WTC11 (cell line): ENCODE data around the gene AQP1. TPM values are rescaled to one million over a fixed set of nuclear protein-coding genes. Genes with fewer than 3 reads are reported as not detected.

Experiments
- ATAC-seq: fragments of 200-7000 bp; cut with Tn5 transposase; 2 replicates; pipeline ENCODE4 v1.10.0; 2021; ENCODE audit warnings: mild to moderate bottlenecking, moderate library complexity
- CTCF ChIA-PET: fragments of 300-600 bp; sonication (Branson Sonifier 250); formaldehyde crosslinking; loops from one replicate; lab custom pipeline; 2021; ENCODE audit warnings: antibody characterized with exemption; lab: Charles Lee
- POLR2A ChIA-PET: fragments of 350-600 bp; sonication (Branson Sonifier 250); formaldehyde crosslinking; loops from one replicate; lab custom pipeline; 2021; ENCODE audit warnings: antibody characterized with exemption; lab: Charles Lee
- DNase-seq: peaks from one replicate; pipeline ENCODE4 v3.0.0; 2021; ENCODE audit warnings: low spot score
- H3K27ac Mint-ChIP-seq: 2 replicates; pipeline ENCODE4 v1.8.0; 2021; ENCODE audit warnings: mixed read lengths
- H3K27me3 Mint-ChIP-seq: 2 replicates; pipeline ENCODE4 v1.8.0; 2021; ENCODE audit warnings: low read depth, mild to moderate bottlenecking, moderate library complexity, mixed read lengths
- H3K36me3 Mint-ChIP-seq: 2 replicates; pipeline ENCODE4 v1.8.0; 2021; ENCODE audit warnings: mixed read lengths
- H3K4me1 Mint-ChIP-seq: 2 replicates; pipeline ENCODE4 v1.8.0; 2022; ENCODE audit warnings: mixed read lengths
- H3K4me3 Mint-ChIP-seq: 2 replicates; pipeline ENCODE4 v1.8.0; 2021; ENCODE audit warnings: mild to moderate bottlenecking, moderate library complexity, mixed read lengths
- H3K9me3 Mint-ChIP-seq: 2 replicates; pipeline ENCODE4 v1.8.0; 2021; ENCODE audit warnings: mixed read lengths
- CBFB ChIP-seq: sonication (generic); formaldehyde crosslinking; IDR thresholded peaks from 2 replicates; pipeline ENCODE4 v1.8.1; 2022; ENCODE audit warnings: mild to moderate bottlenecking, low read depth, missing genetic modification reagents
- CTCF ChIP-seq: fragments of 200-600 bp; IDR thresholded peaks from 2 replicates; pipeline ENCODE4 v1.8.0; 2022; ENCODE audit warnings: antibody characterized with exemption
- FOXP4 ChIP-seq: sonication (generic); formaldehyde crosslinking; IDR thresholded peaks from 2 replicates; pipeline ENCODE4 v1.8.0; 2022; ENCODE audit warnings: mild to moderate bottlenecking, missing genetic modification reagents
- KAT7 ChIP-seq: sonication (generic); formaldehyde crosslinking; IDR thresholded peaks from 2 replicates; pipeline ENCODE4 v1.8.1; 2023; ENCODE audit warnings: missing genetic modification reagents, mild to moderate bottlenecking, borderline replicate concordance
- MXD4 ChIP-seq: fragments of 250-450 bp; sonication (Bioruptor Pico); IDR thresholded peaks from 2 replicates; pipeline ENCODE4 v1.8.0; 2021; ENCODE audit warnings: mild to moderate bottlenecking, moderate library complexity, borderline replicate concordance
- NR2C2 ChIP-seq: sonication (generic); formaldehyde crosslinking; IDR thresholded peaks from 2 replicates; pipeline ENCODE4 v1.8.0; 2022; ENCODE audit warnings: mild to moderate bottlenecking, missing genetic modification reagents
- OVOL2 ChIP-seq: fragments of 250-450 bp; sonication (Bioruptor Pico); IDR thresholded peaks from 2 replicates; pipeline ENCODE4 v1.9.0; 2021; ENCODE audit warnings: mild to moderate bottlenecking, borderline replicate concordance
- PREB ChIP-seq: sonication (generic); formaldehyde crosslinking; IDR thresholded peaks from 2 replicates; pipeline ENCODE4 v1.8.1; 2022; ENCODE audit warnings: mild to moderate bottlenecking, missing genetic modification reagents, moderate library complexity, borderline replicate concordance
- SMAD3 ChIP-seq: sonication (generic); formaldehyde crosslinking; IDR thresholded peaks from 2 replicates; pipeline ENCODE4 v1.8.0; 2022; ENCODE audit warnings: missing genetic modification reagents, mild to moderate bottlenecking, borderline replicate concordance
- TP53 ChIP-seq: sonication (generic); formaldehyde crosslinking; IDR thresholded peaks from 2 replicates; pipeline ENCODE4 v1.8.1; 2023; ENCODE audit warnings: mild to moderate bottlenecking, missing genetic modification reagents
- ZNF219 ChIP-seq: sonication (generic); formaldehyde crosslinking; IDR thresholded peaks from 2 replicates; pipeline ENCODE4 v1.8.0; 2023; ENCODE audit warnings: missing genetic modification reagents, mild to moderate bottlenecking, borderline replicate concordance
- ZNF425 ChIP-seq: fragments of 250-450 bp; sonication (Bioruptor Pico); conservative IDR thresholded peaks from 2 replicates; pipeline ENCODE4 v1.9.0; 2021; ENCODE audit warnings: mild to moderate bottlenecking
- ZNF532 ChIP-seq: fragments of 250-450 bp; sonication (Bioruptor Pico); IDR thresholded peaks from 2 replicates; pipeline ENCODE4 v1.9.0; 2021; ENCODE audit warnings: mild to moderate bottlenecking, borderline replicate concordance
- total RNA-seq: library from RNA; stranded (reverse); gene quantifications from 3 replicates; pipeline ENCODE4 v1.2.3, GENCODE V29; 2021

The AQP1 gene
- total RNA-seq, 1 experiment from 2014 or later, result 0.81 TPM

GRCh38 chr7:30873207-30873606, 38.4 kb upstream of the AQP1 start (continued):
- TF ChIP-seq ZNF532 (CRISPR knock-in tag), result no peak

- no peak overlapping the region for H3K27ac Mint-ChIP-seq
- POLR2A ChIA-PET, result no interaction called here
- no peaks in the 10 kb centered on the region; the same call in 1 of the 2 replicates for H3K27me3 Mint-ChIP-seq
- TF ChIP-seq SMAD3, result no peak
- no peak for TF ChIP-seq MXD4 (CRISPR knock-in tag)
- no peak for TF ChIP-seq CBFB (CRISPR knock-in tag)
- no peak for TF ChIP-seq ZNF425
- TF ChIP-seq KAT7 (CRISPR knock-in tag), result no peak
- no peak for TF ChIP-seq FOXP4
- no peak for TF ChIP-seq NR2C2 (CRISPR knock-in tag)
- no peak for TF ChIP-seq OVOL2 (CRISPR knock-in tag)
- TF ChIP-seq CTCF, result no peak
- no peak for TF ChIP-seq TP53 (CRISPR knock-in tag)
- no peak for TF ChIP-seq PREB (CRISPR knock-in tag)
- TF ChIP-seq ZNF219 (CRISPR knock-in tag), result no peak
- CTCF ChIA-PET, result no interaction called here
- DNase-seq (no peak), ATAC-seq (no peak)
- no peak overlapping the region for H3K4me3 Mint-ChIP-seq
- H3K36me3 Mint-ChIP-seq, result peaks cover 2% of the 10 kb centered on the region; the same call in 1 of the 2 replicates
- H3K4me1 Mint-ChIP-seq, result peaks cover 13% of the 10 kb centered on the region
- H3K9me3 Mint-ChIP-seq, result 0 out of 2 replicates have a peak, but pooled peaks cover 3% of the 10 kb centered on the region
Observed at GRCh38 chr7:30873656-30874055, 38.0 kb upstream of the AQP1 start.
